Heart left ventricle (tissue), 13 donors: ENCODE data around the gene CMIP.

Experiments
- POLR2A ChIP-seq, 2 donors: fragments of 450-650 bp; IDR thresholded peaks; one replicate each; pipeline ENCODE4 v1.6.1; 2017; ENCODE audit warnings: antibody characterized with exemption in 2 of 2, mild to moderate bottlenecking in 2 of 2, moderate library complexity in 2 of 2
- TF ChIP-seq, protein P1 (sequence below), 12 donors: fragments of 200-600 bp; sonication (generic) in 4 of 12; IDR thresholded peaks; one replicate each; pipeline versions ENCODE4 v1.5.0 to v1.8.0; 2018 to 2022; ENCODE audit warnings: antibody characterized with exemption in 12 of 12, mild to moderate bottlenecking in 5 of 12
- donor health status: ischemic (EF 13 %, LVEDD 7.1; RV severe dilation, severe dysfunction).
- donor health status: DM: no; HTN: yes; CAD: no.
- donor health status: DM: no; HTN: no; CAD: no.
- donor health status: ischemic (EF 25% LVEDD 6.9; RV normal size, moderate dysfunction).
- donor health status: ischemic (EF 25% LVEDD 5.7; RV mildly dilated, moderate dysfunction).
- donor health status: ischemic (EF 35%, LVEDD 5.7; RV mildly dilated, moderate dysfunction).
- donor health status: nonischemic (EF 11% LVEDD 7.7; RV severe dilation, severe dysfunction).
- donor health status: DM: yes; HTN: yes; CAD: no.
- donor health status: PGD.
- donor health status: ischemic (EF 29% LVEDD 5.4; RV normal size, mild dysfunction).
- donor health status: nonischemic (EF 23%, LVEDD 6.1; RV moderate dilation, normal function).

- TF ChIP-seq, protein P1, sequence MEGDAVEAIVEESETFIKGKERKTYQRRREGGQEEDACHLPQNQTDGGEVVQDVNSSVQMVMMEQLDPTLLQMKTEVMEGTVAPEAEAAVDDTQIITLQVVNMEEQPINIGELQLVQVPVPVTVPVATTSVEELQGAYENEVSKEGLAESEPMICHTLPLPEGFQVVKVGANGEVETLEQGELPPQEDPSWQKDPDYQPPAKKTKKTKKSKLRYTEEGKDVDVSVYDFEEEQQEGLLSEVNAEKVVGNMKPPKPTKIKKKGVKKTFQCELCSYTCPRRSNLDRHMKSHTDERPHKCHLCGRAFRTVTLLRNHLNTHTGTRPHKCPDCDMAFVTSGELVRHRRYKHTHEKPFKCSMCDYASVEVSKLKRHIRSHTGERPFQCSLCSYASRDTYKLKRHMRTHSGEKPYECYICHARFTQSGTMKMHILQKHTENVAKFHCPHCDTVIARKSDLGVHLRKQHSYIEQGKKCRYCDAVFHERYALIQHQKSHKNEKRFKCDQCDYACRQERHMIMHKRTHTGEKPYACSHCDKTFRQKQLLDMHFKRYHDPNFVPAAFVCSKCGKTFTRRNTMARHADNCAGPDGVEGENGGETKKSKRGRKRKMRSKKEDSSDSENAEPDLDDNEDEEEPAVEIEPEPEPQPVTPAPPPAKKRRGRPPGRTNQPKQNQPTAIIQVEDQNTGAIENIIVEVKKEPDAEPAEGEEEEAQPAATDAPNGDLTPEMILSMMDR (IDR thresholded peaks at IDR 0.05) = no peak
- no peak for TF ChIP-seq POLR2A (IDR thresholded peaks at IDR 0.05)
These were observed 85.7 kb downstream of the CMIP start for GRCh38 chr16:81530296-81530721.
